ENCODE results near the gene HOXA13. TPM values are rescaled to one million over a fixed set of nuclear protein-coding genes. Genes with fewer than 3 reads are reported as not detected.

HOXA13 gene
- total RNA-seq, 2 donors from 2014 or later = 0.14 TPM; not detected in 1

GRCh38 chr7:27214239-27214950, 14.5 kb upstream of the HOXA13 start:
- TF ChIP-seq, protein P1, sequence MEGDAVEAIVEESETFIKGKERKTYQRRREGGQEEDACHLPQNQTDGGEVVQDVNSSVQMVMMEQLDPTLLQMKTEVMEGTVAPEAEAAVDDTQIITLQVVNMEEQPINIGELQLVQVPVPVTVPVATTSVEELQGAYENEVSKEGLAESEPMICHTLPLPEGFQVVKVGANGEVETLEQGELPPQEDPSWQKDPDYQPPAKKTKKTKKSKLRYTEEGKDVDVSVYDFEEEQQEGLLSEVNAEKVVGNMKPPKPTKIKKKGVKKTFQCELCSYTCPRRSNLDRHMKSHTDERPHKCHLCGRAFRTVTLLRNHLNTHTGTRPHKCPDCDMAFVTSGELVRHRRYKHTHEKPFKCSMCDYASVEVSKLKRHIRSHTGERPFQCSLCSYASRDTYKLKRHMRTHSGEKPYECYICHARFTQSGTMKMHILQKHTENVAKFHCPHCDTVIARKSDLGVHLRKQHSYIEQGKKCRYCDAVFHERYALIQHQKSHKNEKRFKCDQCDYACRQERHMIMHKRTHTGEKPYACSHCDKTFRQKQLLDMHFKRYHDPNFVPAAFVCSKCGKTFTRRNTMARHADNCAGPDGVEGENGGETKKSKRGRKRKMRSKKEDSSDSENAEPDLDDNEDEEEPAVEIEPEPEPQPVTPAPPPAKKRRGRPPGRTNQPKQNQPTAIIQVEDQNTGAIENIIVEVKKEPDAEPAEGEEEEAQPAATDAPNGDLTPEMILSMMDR (IDR thresholded peaks at IDR 0.05) = no peak

DNA sequence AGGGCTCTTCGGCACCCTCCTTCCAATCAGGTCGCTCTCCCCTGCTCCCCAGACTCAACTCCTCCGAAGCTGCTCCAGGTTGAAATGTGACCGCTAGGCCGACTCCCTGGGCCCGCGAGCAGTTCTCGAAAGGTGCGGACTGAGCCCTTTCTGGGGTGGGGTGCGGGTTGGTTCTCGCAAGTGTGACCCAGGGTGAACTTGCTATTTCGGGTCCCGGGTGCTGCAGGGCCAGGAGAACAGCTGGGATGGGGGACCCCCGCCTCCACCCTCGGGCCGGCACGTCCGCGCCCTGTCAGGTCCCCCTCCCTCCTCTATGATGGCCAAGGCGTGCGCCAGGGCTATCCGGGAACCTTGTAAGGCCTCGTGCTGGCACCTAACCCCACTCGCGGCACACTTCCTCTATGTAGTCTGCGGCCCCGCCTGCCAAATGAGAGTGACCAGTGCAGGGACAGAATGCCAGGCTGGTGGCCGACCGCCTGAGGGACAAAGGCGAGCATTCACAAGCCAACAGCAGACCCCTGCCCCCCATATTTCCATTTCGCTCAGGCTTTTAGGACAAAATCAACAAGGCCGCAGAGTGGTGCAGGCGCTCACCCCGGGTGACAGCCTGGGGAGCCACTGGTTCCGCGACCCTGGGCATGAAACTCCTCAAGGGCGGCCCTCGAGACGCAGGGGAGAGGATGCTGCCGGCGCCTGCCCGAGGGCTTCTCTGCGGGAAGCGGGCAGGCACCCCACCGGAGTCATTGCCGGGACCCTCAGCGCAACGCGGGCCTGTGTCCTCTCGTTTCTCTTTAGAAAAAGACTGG, 13.7 kb upstream of the HOXA13 start:
- H3K4me3 ChIP-seq = no peak overlapping the region
- H3K9me3 ChIP-seq = no peaks in the 10 kb centered on the region
- H3K4me1 ChIP-seq (ENCODE audit: control insufficient read depth in 1 of 2, low read depth in 2 of 2) = peaks cover 4 to 15% of the 10 kb centered on the region in 2 donors
- no peak for ATAC-seq (ENCODE audit: insufficient number of reproducible peaks, low FRiP score, low read depth)
- no peak overlapping the region for H3K27ac ChIP-seq
- peaks cover 6% of the 10 kb centered on the region for H3K27me3 ChIP-seq (replicated peaks; ENCODE audit: insufficient read depth)
- DNase-seq (ENCODE audit: low spot score) = no peak
- TF ChIP-seq, protein P1 (IDR thresholded peaks at IDR 0.05) = no peak
- H3K36me3 ChIP-seq = no peaks in the 10 kb centered on the region

More at GRCh38 chr7:27214239-27214950, 14.5 kb upstream of the HOXA13 start:
- peaks cover 6% of the 10 kb centered on the region for H3K27me3 ChIP-seq (replicated peaks; ENCODE audit: insufficient read depth)
- H3K4me1 ChIP-seq (ENCODE audit: control insufficient read depth in 1 of 2, low read depth in 2 of 2) = peaks cover 4 to 15% of the 10 kb centered on the region in 2 donors
- no peaks in the 10 kb centered on the region for H3K36me3 ChIP-seq
- no peak for ATAC-seq (ENCODE audit: insufficient number of reproducible peaks, low FRiP score, low read depth)
- DNase-seq (ENCODE audit: low spot score) = no peak
- H3K4me3 ChIP-seq = no peak overlapping the region
- H3K9me3 ChIP-seq = no peaks in the 10 kb centered on the region
- H3K27ac ChIP-seq = no peak overlapping the region

- Histone ChIP-seq H3K4me1 (ENCODE audit: control insufficient read depth in 1 of 2, low read depth in 2 of 2) (peaks cover 4 to 15% of the 10 kb centered on the region in 2 donors), H3K36me3 (no peaks in the 10 kb centered on the region), H3K9me3 (no peaks in the 10 kb centered on the region), H3K27ac (no peak overlapping the region), H3K27me3 (replicated peaks; ENCODE audit: insufficient read depth) (peaks cover 6% of the 10 kb centered on the region), H3K4me3 (no peak overlapping the region)
- ATAC-seq (ENCODE audit: insufficient number of reproducible peaks, low FRiP score, low read depth) = no peak
- TF ChIP-seq, protein P1 (IDR thresholded peaks at IDR 0.05) = no peak
- DNase-seq (ENCODE audit: low spot score) = no peak
Observed at GRCh38 chr7:27212497-27213432, 12.9 kb upstream of the HOXA13 start.

GRCh38 chr7:27211764-27212204, 11.9 kb upstream of the HOXA13 start:
- ATAC-seq (ENCODE audit: insufficient number of reproducible peaks, low FRiP score, low read depth) = no peak
- peaks cover 6% of the 10 kb centered on the region for H3K27me3 ChIP-seq (replicated peaks; ENCODE audit: insufficient read depth)

More at GRCh38 chr7:27211764-27212204, 11.9 kb upstream of the HOXA13 start:
- Histone ChIP-seq H3K4me3 (no peak overlapping the region), H3K27ac (no peak overlapping the region), H3K9me3 (no peaks in the 10 kb centered on the region), H3K4me1 (ENCODE audit: control insufficient read depth in 1 of 2, low read depth in 2 of 2) (peaks cover 4 to 15% of the 10 kb centered on the region in 2 donors), H3K36me3 (no peaks in the 10 kb centered on the region)
- TF ChIP-seq, protein P1 (IDR thresholded peaks at IDR 0.05) = no peak
- DNase-seq (ENCODE audit: low spot score) = no peak

All from thoracic aorta (tissue), 2 donors.